ENCODE data around the gene SDK2. TPM values are rescaled to one million over a fixed set of nuclear protein-coding genes. Genes with fewer than 3 reads are reported as not detected.
A peak's percentile ranks its signal among the peaks of the same experiment; 100 is the strongest.
"Not testable (repeated sequence)": the region's sequence is repeated elsewhere in the genome, so short reads cannot be mapped to it uniquely, and the experiment has no call there.

SDK2 gene
- polyA plus RNA-seq, 4 donors: 8.9 to 9.8 (median 8.9) TPM

- no peak for DNase-seq (ENCODE audit: low read depth in 4 of 4, low spot score in 3 of 4)
Observed at GRCh38 chr17:73469311-73469710, 174.9 kb downstream of the SDK2 start.

GRCh38 chr17:73468221-73468620 lies 176.0 kb downstream of the SDK2 start:
- DNase-seq (ENCODE audit: low read depth in 4 of 4, low spot score in 3 of 4): no peak

GRCh38 chr17:73467651-73468050 lies 176.6 kb downstream of the SDK2 start:
- no peak for DNase-seq (ENCODE audit: low read depth in 4 of 4, low spot score in 3 of 4)

GRCh38 chr17:73466704-73467433 lies 177.4 kb downstream of the SDK2 start:
- no peak for DNase-seq (ENCODE audit: low read depth in 4 of 4, low spot score in 3 of 4)

- DNase-seq (ENCODE audit: low read depth in 4 of 4, low spot score in 3 of 4): no peak
Observed at GRCh38 chr17:73465953-73466230, 178.4 kb downstream of the SDK2 start.

- no peak for DNase-seq (ENCODE audit: low read depth in 4 of 4, low spot score in 3 of 4)
Observed at GRCh38 chr17:73465130-73465952, 178.9 kb downstream of the SDK2 start.

GRCh38 chr17:73464447-73464846 lies 179.8 kb downstream of the SDK2 start:
- no peak for DNase-seq (ENCODE audit: low read depth in 4 of 4, low spot score in 3 of 4)

- no peak for DNase-seq (ENCODE audit: low read depth in 4 of 4, low spot score in 3 of 4)
Observed at GRCh38 chr17:73463821-73464220, 180.4 kb downstream of the SDK2 start.

GRCh38 chr17:73462823-73463222 lies 181.4 kb downstream of the SDK2 start:
- DNase-seq (ENCODE audit: low read depth in 4 of 4, low spot score in 3 of 4): no peak

- no peak for DNase-seq (ENCODE audit: low read depth in 4 of 4, low spot score in 3 of 4)
Observed at GRCh38 chr17:73459980-73460379, 184.3 kb downstream of the SDK2 start.

- DNase-seq (ENCODE audit: low read depth in 4 of 4, low spot score in 3 of 4): no peak
Observed at GRCh38 chr17:73455767-73456166, 188.5 kb downstream of the SDK2 start.

- DNase-seq (ENCODE audit: low read depth in 4 of 4, low spot score in 3 of 4): peak in 1 of 4 donors; percentile 26
Observed at GRCh38 chr17:73455050-73455687, 189.1 kb downstream of the SDK2 start.

- not testable (repeated sequence) for DNase-seq (ENCODE audit: low read depth in 4 of 4, low spot score in 3 of 4)
Observed at GRCh38 chr17:73453494-73453893, 190.8 kb downstream of the SDK2 start.

- DNase-seq (ENCODE audit: low read depth in 4 of 4, low spot score in 3 of 4): no peak
Observed at GRCh38 chr17:73453090-73453489, 191.2 kb downstream of the SDK2 start.

- no peak for DNase-seq (ENCODE audit: low read depth in 4 of 4, low spot score in 3 of 4)
Observed at GRCh38 chr17:73452009-73452408, 192.2 kb downstream of the SDK2 start.

GRCh38 chr17:73447319-73447718 lies 196.9 kb downstream of the SDK2 start:
- no peak for DNase-seq (ENCODE audit: low read depth in 4 of 4, low spot score in 3 of 4)

GRCh38 chr17:73446617-73447016 lies 197.6 kb downstream of the SDK2 start:
- DNase-seq (ENCODE audit: low read depth in 4 of 4, low spot score in 3 of 4): no peak

GRCh38 chr17:73445466-73445865 lies 198.8 kb downstream of the SDK2 start:
- DNase-seq (ENCODE audit: low read depth in 4 of 4, low spot score in 3 of 4): no peak

- DNase-seq (ENCODE audit: low read depth in 4 of 4, low spot score in 3 of 4): no peak
Observed at GRCh38 chr17:73444021-73444420, 200.2 kb downstream of the SDK2 start.

GRCh38 chr17:73439597-73439996 lies 204.6 kb downstream of the SDK2 start:
- no peak for DNase-seq (ENCODE audit: low read depth in 4 of 4, low spot score in 3 of 4)

- no peak for DNase-seq (ENCODE audit: low read depth in 4 of 4, low spot score in 3 of 4)
Observed at GRCh38 chr17:73437826-73438225, 206.4 kb downstream of the SDK2 start.

- no peak for DNase-seq (ENCODE audit: low read depth in 4 of 4, low spot score in 3 of 4)
Observed at GRCh38 chr17:73436954-73437353, 207.3 kb downstream of the SDK2 start.
